HepG2 (cell line): ENCODE data around the gene CHPF. TPM values are rescaled to one million over a fixed set of nuclear protein-coding genes. Genes with fewer than 3 reads are reported as not detected.

Source experiments
- AHR ChIP-seq: IDR thresholded peaks from 2 replicates; pipeline ENCODE4 v1.6.1; 2018; ENCODE audit warnings: missing genetic modification reagents, missing compliant biosample characterization
- CBX1 ChIP-seq: IDR thresholded peaks from one replicate; pipeline ENCODE4 v1.6.1; 2016; ENCODE audit warnings: antibody characterized with exemption, low read depth
- CREB1 ChIP-seq, 2 experiments: fragments of 450-650 bp in 1 of 2; IDR thresholded peaks; 2 replicates each; pipeline ENCODE4 v1.6.1; 2016 to 2017; ENCODE audit warnings: control low read depth in 1 of 2, mild to moderate bottlenecking in 1 of 2, missing compliant biosample characterization in 1 of 2, missing genetic modification characterization in 1 of 2
- ETV6 ChIP-seq: sonication (generic); formaldehyde crosslinking; conservative IDR thresholded peaks from 2 replicates; pipeline ENCODE4 v1.4.0; 2020; ENCODE audit warnings: missing genetic modification reagents
- FOSL1 ChIP-seq: sonication (generic); formaldehyde crosslinking; IDR thresholded peaks from 2 replicates; pipeline ENCODE4 v1.9.0; 2021; ENCODE audit warnings: missing genetic modification reagents, borderline replicate concordance
- FOXC1 ChIP-seq: sonication (generic); formaldehyde crosslinking; IDR thresholded peaks from 2 replicates; pipeline ENCODE4 v1.8.0; 2022; ENCODE audit warnings: mild to moderate bottlenecking, missing genetic modification reagents, borderline replicate concordance
- HDAC1 ChIP-seq: sonication (generic); formaldehyde crosslinking; IDR thresholded peaks from 2 replicates; pipeline ENCODE4 v1.5.1; 2020; ENCODE audit warnings: mild to moderate bottlenecking, missing genetic modification reagents
- HDAC2 ChIP-seq: sonication (generic); formaldehyde crosslinking; IDR thresholded peaks from 2 replicates; pipeline ENCODE4 v1.4.0; 2020; ENCODE audit warnings: missing genetic modification reagents
- IKZF5 ChIP-seq: IDR thresholded peaks from 2 replicates; pipeline ENCODE4 v1.6.1; 2018; ENCODE audit warnings: missing genetic modification reagents, mild to moderate bottlenecking, missing compliant biosample characterization
- KAT2B ChIP-seq: fragments of 150-350 bp; IDR thresholded peaks from 2 replicates; pipeline ENCODE4 v1.6.1; 2014; ENCODE audit warnings: low read depth, low read length, borderline replicate concordance
- MAF1 ChIP-seq: sonication (generic); formaldehyde crosslinking; IDR thresholded peaks from 2 replicates; pipeline ENCODE4 v1.5.0; 2020; ENCODE audit warnings: missing genetic modification reagents, borderline replicate concordance
- MYPOP ChIP-seq: sonication (generic); formaldehyde crosslinking; IDR thresholded peaks from 2 replicates; pipeline ENCODE4 v1.8.1; 2023; ENCODE audit warnings: mild to moderate bottlenecking, moderate library complexity, missing genetic modification reagents
- NCOA1 ChIP-seq: sonication (generic); formaldehyde crosslinking; IDR thresholded peaks from 2 replicates; pipeline ENCODE4 v1.9.0; 2021; ENCODE audit warnings: missing genetic modification reagents
- NONO ChIP-seq, 2 experiments: fragments of 450-650 bp in 1 of 2; sonication (generic) in 1 of 2; formaldehyde crosslinking in 1 of 2; IDR thresholded peaks in 1 of 2; conservative IDR thresholded peaks in 1 of 2; 2 replicates each; pipeline versions ENCODE4 v1.6.1 to v1.8.0; 2017 to 2022; ENCODE audit warnings: mild to moderate bottlenecking in 1 of 2, missing genetic modification reagents in 1 of 2, moderate library complexity in 1 of 2
- POLR2A ChIP-seq, 2 experiments: IDR thresholded peaks; 2 replicates each; pipeline ENCODE4 v1.6.1; 2011; ENCODE audit warnings: low read depth in 2 of 2, low read length in 2 of 2, mild to moderate bottlenecking in 1 of 2, moderate library complexity in 1 of 2; ENCODE audit not compliant: insufficient read depth in 1 of 2
- TAF15 ChIP-seq: fragments of 200-400 bp; formaldehyde crosslinking; IDR thresholded peaks from one replicate; pipeline ENCODE4 v1.6.1; 2018; ENCODE audit warnings: mild to moderate bottlenecking, low read depth, low read length; ENCODE audit not compliant: poor library complexity, severe bottlenecking
- ZC3H4 ChIP-seq: sonication (generic); formaldehyde crosslinking; IDR thresholded peaks from 2 replicates; pipeline ENCODE4 v1.4.0; 2020; ENCODE audit warnings: missing genetic modification reagents, borderline replicate concordance
- ZNF264 ChIP-seq: sonication (generic); formaldehyde crosslinking; IDR thresholded peaks from 2 replicates; pipeline ENCODE4 v1.4.0; 2020; ENCODE audit warnings: missing genetic modification reagents
- ZNF292 ChIP-seq: sonication (generic); formaldehyde crosslinking; IDR thresholded peaks from 2 replicates; pipeline ENCODE4 v1.8.1; 2022; ENCODE audit warnings: mild to moderate bottlenecking, low read depth, missing genetic modification reagents, borderline replicate concordance
- ZNF513 ChIP-seq: sonication (generic); formaldehyde crosslinking; conservative IDR thresholded peaks from 2 replicates; pipeline ENCODE4 v1.5.0; 2020; ENCODE audit warnings: missing genetic modification reagents
- ZNF577 ChIP-seq: sonication (generic); formaldehyde crosslinking; IDR thresholded peaks from 2 replicates; pipeline ENCODE4 v1.4.0; 2020; ENCODE audit warnings: mild to moderate bottlenecking, low read depth, missing genetic modification reagents, borderline replicate concordance
- ZNF644 ChIP-seq: IDR thresholded peaks from 2 replicates; pipeline ENCODE4 v1.6.1; 2016; ENCODE audit warnings: low read depth
- ZNF878 ChIP-seq: sonication (generic); formaldehyde crosslinking; IDR thresholded peaks from 2 replicates; pipeline ENCODE4 v1.8.1; 2023; ENCODE audit warnings: mild to moderate bottlenecking, missing genetic modification reagents, moderate library complexity
- ZSCAN31 ChIP-seq: sonication (generic); formaldehyde crosslinking; IDR thresholded peaks from 2 replicates; pipeline ENCODE4 v1.5.0; 2020; ENCODE audit warnings: low read depth, mild to moderate bottlenecking, missing genetic modification reagents
- polyA plus RNA-seq, 8 experiments: library from polyadenylated mRNA; depleted of rRNA in 3 of 8; stranded (reverse) in 7 of 8; unstranded in 1 of 8; fragments of >200 nt; fragmentation: Illumina TruSeq in 4 of 8; extraction: Trizol in 4 of 8; gene quantifications; 2 replicates each; pipeline versions ENCODE4 v1.2.1 to v1.2.3, GENCODE V29; 2011 to 2016; ENCODE audit warnings: low read depth in 4 of 8, missing spikeins in 1 of 8, mixed read lengths in 1 of 8; ENCODE audit not compliant: insufficient read depth in 1 of 8
- total RNA-seq, 5 experiments: library from RNA; depleted of rRNA; stranded (reverse); fragments of >200 nt; fragmentation: Illumina TruSeq; extraction: Trizol; gene quantifications; 2 replicates each; pipeline ENCODE4 v1.2.3, GENCODE V29; 2016; ENCODE audit warnings: low read depth in 1 of 5
- TF ChIP-seq, protein P1 (sequence below): sonication (generic); formaldehyde crosslinking; IDR thresholded peaks from 2 replicates; pipeline ENCODE4 v1.4.0; 2020; ENCODE audit warnings: missing genetic modification reagents

The CHPF gene
- total and polyA plus RNA-seq, 2 of the 13 experiments (the other 11 are each of a cell fraction or from before 2014, with no cell fraction given), result 79.6 to 111 TPM

GRCh38 chr2:219552382-219553167 is 9.0 kb upstream of the CHPF start (continued):
- TF ChIP-seq ZNF292 (CRISPR knock-in tag), result no peak
- no peak; the same call in 1 of the 2 replicates for TF ChIP-seq CREB1 (IDR thresholded peaks at IDR 0.05)
- no peak for TF ChIP-seq CREB1 (CRISPR knock-in tag; IDR thresholded peaks at IDR 0.05)
- peak; percentile 79 for TF ChIP-seq HDAC1 (CRISPR knock-in tag)
- TF ChIP-seq KAT2B, result no peak
- TF ChIP-seq, protein P1, sequence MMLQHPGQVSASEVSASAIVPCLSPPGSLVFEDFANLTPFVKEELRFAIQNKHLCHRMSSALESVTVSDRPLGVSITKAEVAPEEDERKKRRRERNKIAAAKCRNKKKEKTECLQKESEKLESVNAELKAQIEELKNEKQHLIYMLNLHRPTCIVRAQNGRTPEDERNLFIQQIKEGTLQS (CRISPR knock-in tag), result no peak
- no peak for TF ChIP-seq NCOA1 (CRISPR knock-in tag)
- peak; percentile 96 for TF ChIP-seq ZSCAN31 (CRISPR knock-in tag)
- TF ChIP-seq ZNF878 (CRISPR knock-in tag), result no peak
- TF ChIP-seq IKZF5, result peak; percentile 49
- no peak for TF ChIP-seq ZNF577 (CRISPR knock-in tag)
- no peak for TF ChIP-seq CBX1
- no peak for TF ChIP-seq NONO (IDR thresholded peaks at IDR 0.05)
- TF ChIP-seq NONO (CRISPR knock-in tag; conservative IDR thresholded peaks at IDR 0.05), result peak; percentile 93
- TF ChIP-seq FOXC1, result peak; percentile 86
- no peak; the same call in 1 of the 2 replicates for TF ChIP-seq ZC3H4 (CRISPR knock-in tag)
- no peak for TF ChIP-seq POLR2A (IDR thresholded peaks at IDR 0.05; ENCODE audit: insufficient read depth in 1 of 2, low read depth in 2 of 2, low read length in 2 of 2)
- no peak for TF ChIP-seq MAF1
- peak; percentile 15; the same call in 1 of the 2 replicates for TF ChIP-seq HDAC2 (CRISPR knock-in tag)
- TF ChIP-seq AHR (CRISPR knock-in tag), result no peak
- 0 out of 2 replicates have a peak, but pooled peaks have one; percentile 75 for TF ChIP-seq ZNF513
- no peak for TF ChIP-seq ZNF264
- peak; percentile 56; the same call in 1 of the 2 replicates for TF ChIP-seq ETV6
- TF ChIP-seq TAF15, result no peak
- TF ChIP-seq FOSL1 (CRISPR knock-in tag), result no peak
- TF ChIP-seq MYPOP, result 0 out of 2 replicates have a peak, but pooled peaks have one; percentile 67
- TF ChIP-seq ZNF644 (CRISPR knock-in tag), result no peak
